RWPE2 (cell line): ENCODE results near the gene KNTC1.
A peak's percentile ranks its signal among the peaks of the same experiment; 100 is the strongest.

Experiments
- ATAC-seq: fragments of 200-7000 bp; cut with Tn5 transposase; 3 replicates; pipeline ENCODE4 v1.9.1; 2021; ENCODE audit warnings: low read depth
- DNase-seq: peaks from one replicate; pipeline ENCODE4 v3.0.0-alpha.2; 2020; ENCODE audit warnings: low spot score
- H3K27ac ChIP-seq: fragments of 450-650 bp; 2 replicates; pipeline ENCODE4 v1.5.1; 2017; ENCODE audit warnings: mild to moderate bottlenecking; ENCODE audit not compliant: poor library complexity, severe bottlenecking
- H3K27me3 ChIP-seq: fragments of 250-450 bp; sonication (Bioruptor Pico); 2 replicates; pipeline ENCODE4 v1.5.1; 2021; ENCODE audit warnings: mild to moderate bottlenecking, moderate library complexity; ENCODE audit not compliant: insufficient read depth, poor library complexity, severe bottlenecking
- H3K36me3 ChIP-seq: fragments of 250-450 bp; sonication (Bioruptor Pico); 2 replicates; pipeline ENCODE4 v1.5.1; 2020; ENCODE audit warnings: low read depth, mild to moderate bottlenecking, moderate library complexity
- H3K4me1 ChIP-seq: fragments of 250-450 bp; sonication (Bioruptor Pico); 2 replicates; pipeline ENCODE4 v1.5.1; 2021; ENCODE audit warnings: mild to moderate bottlenecking, moderate library complexity; ENCODE audit not compliant: insufficient read depth, poor library complexity, severe bottlenecking
- H3K4me3 ChIP-seq: fragments of 250-450 bp; sonication (Bioruptor Pico); 2 replicates; pipeline ENCODE4 v1.5.1; 2021; ENCODE audit warnings: mild to moderate bottlenecking, moderate library complexity; ENCODE audit not compliant: severe bottlenecking
- H3K9me3 ChIP-seq: fragments of 250-450 bp; sonication (Bioruptor Pico); 2 replicates; pipeline ENCODE4 v1.5.1; 2021; ENCODE audit warnings: mild to moderate bottlenecking, moderate library complexity; ENCODE audit not compliant: severe bottlenecking
- TF ChIP-seq, protein P1 (sequence below): fragments of 450-650 bp; IDR thresholded peaks from one replicate; pipeline ENCODE4 v1.5.1; 2017; ENCODE audit warnings: mild to moderate bottlenecking, moderate library complexity; ENCODE audit not compliant: poor library complexity, severe bottlenecking

The KNTC1 gene

DNA sequence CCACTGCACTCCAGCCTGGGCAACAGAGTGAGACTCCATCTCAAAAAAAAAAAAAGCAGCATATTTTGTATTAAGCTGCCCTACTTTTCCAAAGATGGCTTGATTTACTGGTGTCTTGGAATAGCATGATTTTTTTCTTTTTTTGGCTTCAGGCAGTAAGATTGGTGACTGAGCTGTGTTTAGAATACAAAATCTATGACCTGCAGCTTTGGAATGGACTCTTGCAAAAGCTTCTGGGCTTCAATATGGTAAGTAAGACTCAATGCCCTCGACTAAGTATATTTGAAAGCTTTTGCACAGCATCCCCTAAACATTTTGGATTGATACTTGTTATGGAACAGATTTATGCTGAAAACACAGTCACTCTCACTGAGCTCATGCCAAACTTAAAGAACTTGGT, 87.8 kb downstream of the KNTC1 start:
- no peaks in the 10 kb centered on the region for H3K4me1 ChIP-seq
- no peak overlapping the region for H3K4me3 ChIP-seq
- no peak for ATAC-seq
- H3K27me3 ChIP-seq, result no peaks in the 10 kb centered on the region
- peaks cover 2% of the 10 kb centered on the region for H3K9me3 ChIP-seq
- TF ChIP-seq, protein P1, sequence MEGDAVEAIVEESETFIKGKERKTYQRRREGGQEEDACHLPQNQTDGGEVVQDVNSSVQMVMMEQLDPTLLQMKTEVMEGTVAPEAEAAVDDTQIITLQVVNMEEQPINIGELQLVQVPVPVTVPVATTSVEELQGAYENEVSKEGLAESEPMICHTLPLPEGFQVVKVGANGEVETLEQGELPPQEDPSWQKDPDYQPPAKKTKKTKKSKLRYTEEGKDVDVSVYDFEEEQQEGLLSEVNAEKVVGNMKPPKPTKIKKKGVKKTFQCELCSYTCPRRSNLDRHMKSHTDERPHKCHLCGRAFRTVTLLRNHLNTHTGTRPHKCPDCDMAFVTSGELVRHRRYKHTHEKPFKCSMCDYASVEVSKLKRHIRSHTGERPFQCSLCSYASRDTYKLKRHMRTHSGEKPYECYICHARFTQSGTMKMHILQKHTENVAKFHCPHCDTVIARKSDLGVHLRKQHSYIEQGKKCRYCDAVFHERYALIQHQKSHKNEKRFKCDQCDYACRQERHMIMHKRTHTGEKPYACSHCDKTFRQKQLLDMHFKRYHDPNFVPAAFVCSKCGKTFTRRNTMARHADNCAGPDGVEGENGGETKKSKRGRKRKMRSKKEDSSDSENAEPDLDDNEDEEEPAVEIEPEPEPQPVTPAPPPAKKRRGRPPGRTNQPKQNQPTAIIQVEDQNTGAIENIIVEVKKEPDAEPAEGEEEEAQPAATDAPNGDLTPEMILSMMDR, result no peak
- no peak overlapping the region for H3K27ac ChIP-seq
- no peak for DNase-seq
- peaks cover 89% of the 10 kb centered on the region for H3K36me3 ChIP-seq

DNA sequence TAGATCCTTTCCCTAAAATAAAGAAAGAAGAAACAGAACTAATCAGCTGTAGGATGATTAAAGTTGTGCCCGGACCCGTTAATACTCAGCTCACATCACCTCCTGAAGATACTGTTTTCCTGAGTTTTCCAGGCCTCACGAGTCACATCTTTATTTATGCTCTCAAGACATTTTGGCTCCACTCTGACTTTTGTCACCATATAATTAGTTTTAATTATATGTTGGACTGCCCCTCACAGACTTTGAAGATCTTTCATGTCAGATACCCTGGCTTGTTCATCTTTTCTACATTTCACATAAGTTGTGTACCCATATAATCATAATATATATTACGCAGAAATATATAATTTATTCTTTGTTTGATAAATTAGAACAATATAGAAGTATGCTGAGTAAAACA, 88.7 kb downstream of the KNTC1 start:
- Histone ChIP-seq H3K36me3 (peaks cover 89% of the 10 kb centered on the region), H3K9me3 (peaks cover 2% of the 10 kb centered on the region), H3K27ac (no peak overlapping the region), H3K27me3 (no peaks in the 10 kb centered on the region), H3K4me1 (no peaks in the 10 kb centered on the region), H3K4me3 (no peak overlapping the region)
- DNase-seq (no peak), ATAC-seq (no peak)
- TF ChIP-seq, protein P1, result no peak

DNA sequence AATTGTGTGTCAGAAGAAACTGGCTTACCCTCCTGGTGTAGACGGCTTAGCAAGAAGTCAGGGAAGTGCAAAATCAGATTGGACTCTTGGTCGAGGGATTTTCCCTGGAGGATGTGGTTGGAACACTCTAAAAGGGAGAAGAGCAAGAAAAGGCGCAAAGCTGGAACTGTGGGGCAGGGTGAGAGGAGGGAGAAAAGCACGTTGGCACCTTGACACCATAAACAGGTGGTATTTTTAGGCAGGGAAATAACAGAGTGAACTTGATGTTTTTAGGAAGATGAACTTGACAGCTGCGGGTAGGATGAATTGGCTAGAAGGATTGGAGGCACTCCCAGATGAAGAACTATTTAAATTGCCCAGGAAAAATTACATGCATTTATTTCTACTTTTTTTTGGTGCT, 108.4 kb downstream of the KNTC1 start:
- DNase-seq (no peak), ATAC-seq (no peak)
- H3K4me3 ChIP-seq, result no peak overlapping the region
- H3K9me3 ChIP-seq, result no peaks in the 10 kb centered on the region
- H3K36me3 ChIP-seq, result peaks cover 30% of the 10 kb centered on the region
- H3K4me1 ChIP-seq, result no peaks in the 10 kb centered on the region
- TF ChIP-seq, protein P1, result no peak
- H3K27me3 ChIP-seq, result no peaks in the 10 kb centered on the region
- H3K27ac ChIP-seq, result no peak overlapping the region

DNA sequence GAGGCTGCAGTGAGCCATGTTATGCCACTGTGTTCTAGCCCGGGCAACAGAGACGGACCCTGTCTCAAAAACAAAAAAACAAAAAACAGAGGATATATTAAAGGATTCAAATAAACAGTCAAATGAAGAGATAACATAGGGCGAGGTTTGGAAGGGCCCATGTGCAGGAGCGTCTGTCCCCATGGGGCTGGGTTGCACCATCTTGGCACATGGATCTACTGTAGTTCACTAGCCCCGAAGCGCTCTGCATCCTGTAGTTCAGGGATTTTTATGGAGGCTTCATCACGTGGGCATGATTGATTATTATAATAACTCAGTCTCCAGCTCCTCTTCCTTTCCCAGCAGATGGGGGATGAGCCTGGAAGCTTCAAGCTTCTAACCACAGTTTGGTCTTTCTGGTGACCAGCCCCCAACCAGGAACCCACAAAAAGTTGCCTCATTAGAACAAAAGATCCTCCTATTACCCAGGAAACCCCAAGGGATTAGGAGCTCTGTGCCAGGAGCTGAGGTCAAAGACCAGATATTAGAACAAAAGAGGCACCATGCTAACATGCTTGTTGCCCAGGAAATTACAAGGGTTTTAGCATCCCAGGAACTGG, 116.3 kb downstream of the KNTC1 start:
- TF ChIP-seq, protein P1, result no peak
- Histone ChIP-seq H3K27me3 (no peaks in the 10 kb centered on the region), H3K9me3 (no peaks in the 10 kb centered on the region), H3K36me3 (no peaks in the 10 kb centered on the region), H3K4me1 (peaks cover 7% of the 10 kb centered on the region), H3K27ac (no peak overlapping the region), H3K4me3 (no peak overlapping the region)
- DNase-seq, result no peak
- no peak for ATAC-seq

DNA sequence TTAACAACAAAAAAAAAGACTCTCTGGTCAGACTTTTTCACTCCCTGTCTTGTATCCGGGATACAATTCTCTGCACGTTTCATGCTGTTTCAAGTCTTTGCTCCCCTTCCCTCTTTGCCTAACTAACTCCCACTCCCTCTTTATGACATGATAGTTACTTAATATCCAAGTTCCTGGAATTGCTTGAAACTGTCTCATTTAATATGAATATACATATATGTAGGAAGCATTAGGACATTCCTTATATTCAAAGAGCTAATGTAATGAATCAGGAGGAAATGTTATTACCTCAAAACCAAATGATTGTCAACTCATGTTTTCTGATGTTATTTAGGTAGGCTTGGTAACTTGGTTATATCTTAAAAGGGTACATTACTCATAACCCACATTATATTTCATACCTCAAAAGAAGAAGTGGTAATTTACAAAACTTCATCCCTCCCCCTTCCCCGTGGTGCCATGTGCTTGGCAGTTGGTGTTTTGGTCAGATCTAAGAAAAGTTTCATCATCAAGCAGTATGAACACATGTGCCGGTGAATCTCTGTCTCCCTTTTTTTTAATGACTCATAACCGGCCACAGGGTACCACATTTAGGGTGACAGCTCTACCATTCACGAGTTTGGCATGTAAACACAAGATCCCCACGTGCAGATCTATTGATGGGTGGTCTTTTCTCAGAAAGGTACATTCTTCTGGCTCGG, 119.6 kb downstream of the KNTC1 start:
- TF ChIP-seq, protein P1, result no peak
- H3K27ac ChIP-seq, result peak overlapping the region; percentile 37
- H3K36me3 ChIP-seq, result no peaks in the 10 kb centered on the region
- ATAC-seq (peak; percentile 79), DNase-seq (no peak)
- no peaks in the 10 kb centered on the region for H3K27me3 ChIP-seq
- no peaks in the 10 kb centered on the region for H3K9me3 ChIP-seq
- no peak overlapping the region for H3K4me3 ChIP-seq
- H3K4me1 ChIP-seq, result peaks cover 7% of the 10 kb centered on the region
